ENCODE results near the gene FAM171A2. TPM values are rescaled to one million over a fixed set of nuclear protein-coding genes. Genes with fewer than 3 reads are reported as not detected.
"Not testable (repeated sequence)": the region's sequence is repeated elsewhere in the genome, so short reads cannot be mapped to it uniquely, and the experiment has no call there.

The FAM171A2 gene
- total and polyA plus RNA-seq, 2 of the 8 experiments (the other 6 are each of a cell fraction or from before 2014, with no cell fraction given) = 21.9 to 24.1 TPM

DNA sequence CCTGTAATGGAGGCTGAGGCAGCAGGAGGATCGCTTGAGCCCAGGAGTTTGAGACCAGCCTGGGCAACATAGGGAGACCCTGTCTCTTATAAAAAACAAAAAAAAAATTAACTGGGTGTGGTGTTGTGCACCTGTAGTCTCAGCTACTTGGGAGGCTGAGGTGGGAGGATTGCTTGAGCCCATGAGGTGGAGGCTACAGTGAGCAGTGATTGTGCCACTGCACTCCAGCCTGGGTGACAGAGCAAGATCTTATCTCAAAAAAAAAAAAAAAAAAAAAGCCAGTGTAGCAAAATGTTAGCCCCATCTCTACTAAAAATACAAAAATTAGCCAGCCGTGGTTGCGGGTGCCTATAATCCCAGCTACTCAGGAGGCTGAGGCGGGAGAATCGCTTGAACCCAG, 33.4 kb downstream of the FAM171A2 start:
- DNase-seq (ENCODE audit: low read depth in 1 of 2, low spot score in 2 of 2); H3K4ac ChIP-seq (replicated peaks; ENCODE audit: insufficient read length, low read depth, low read length); H3K14ac ChIP-seq (ENCODE audit: insufficient read length); H3K9ac ChIP-seq (replicated peaks in 1 of 4; ENCODE audit: extremely low read depth in 1 of 4, low read depth in 3 of 4, low read length in 3 of 4); H3K4me1 ChIP-seq (replicated peaks in 1 of 4; ENCODE audit: control insufficient read depth in 3 of 4, insufficient read depth in 4 of 4, low read length in 3 of 4); H2BK15ac ChIP-seq (ENCODE audit: low read length); H3K36me3 ChIP-seq (ENCODE audit: control insufficient read depth in 2 of 4, insufficient read depth in 4 of 4, low read length in 3 of 4); H4K5ac ChIP-seq (ENCODE audit: insufficient read length, low read depth, low read length); H3K18ac ChIP-seq (ENCODE audit: extremely low read depth, low read length); H3K27ac ChIP-seq (ENCODE audit: low read depth, low read length); H2BK12ac ChIP-seq (ENCODE audit: low read depth, low read length); H2AFZ ChIP-seq (ENCODE audit: low read length); H3K23ac ChIP-seq (ENCODE audit: insufficient read length); H3K27me3 ChIP-seq (replicated peaks in 1 of 4; ENCODE audit: control insufficient read depth in 3 of 4, extremely low read depth in 1 of 4, insufficient read depth in 3 of 4, low read length in 3 of 4); H4K91ac ChIP-seq (replicated peaks; ENCODE audit: insufficient read length, low read length); H3K79me1 ChIP-seq (ENCODE audit: low read depth, low read length); H4K20me1 ChIP-seq (replicated peaks in 1 of 2; ENCODE audit: control insufficient read depth in 1 of 2, insufficient read depth in 2 of 2, low read length in 2 of 2); H3K79me2 ChIP-seq (ENCODE audit: control insufficient read depth in 1 of 2, insufficient read depth in 2 of 2, low read length in 2 of 2); H3K56ac ChIP-seq (replicated peaks; ENCODE audit: insufficient read length, low read depth, low read length); H3K4me3 ChIP-seq (ENCODE audit: extremely low read depth in 1 of 4, insufficient read depth in 2 of 4, low read depth in 3 of 4, low read length in 4 of 4); H3K23me2 ChIP-seq (ENCODE audit: low read depth, low read length); H2BK20ac ChIP-seq (ENCODE audit: low read length); H3K4me2 ChIP-seq (ENCODE audit: insufficient read depth in 1 of 2, low read depth in 2 of 2, low read length in 2 of 2); H2BK5ac ChIP-seq (ENCODE audit: low read depth, low read length); FAIRE-seq; H2AK5ac ChIP-seq (ENCODE audit: low read depth, low read length); H2BK120ac ChIP-seq (replicated peaks; ENCODE audit: low read depth, low read length); H4K8ac ChIP-seq (ENCODE audit: extremely low read depth, insufficient read depth, low read length); H3K9me3 ChIP-seq (ENCODE audit: insufficient read depth in 2 of 2, low read depth in 1 of 2, low read length in 1 of 2): not testable (repeated sequence)
- ChIA-PET POLR2A (ENCODE audit: partially characterized antibody) (interaction anchor here (0.6 to 2.3 kb wide), 7 partner anchors 11 to 141 kb away, joined by 3 to 12 read pairs (median 4); no protein-coding TSS in a partner anchor), CTCF (ENCODE audit: partially characterized antibody) (interaction anchor here (0.6 to 11.0 kb wide), 32 partner anchors 11 to 480 kb away, joined by 3 to 158 read pairs (median 6); partner anchors contain the start of gene GRN)
- 90% methylated on average over 4 of the region's 5 CpGs; no CpG with 5 or more reads in 1 of the 2 experiments for WGBS, 2 experiments (ENCODE audit: extremely low coverage in 1 of 2, insufficient coverage in 1 of 2, insufficient read length in 1 of 2, insufficient replicate concordance in 2 of 2, low coverage in 1 of 2, low lambda C conversion rate in 2 of 2, missing lambda C conversion rate in 1 of 2)

GRCh38 chr17:44329516-44329915, 34.1 kb downstream of the FAM171A2 start:
- H3K23ac ChIP-seq (ENCODE audit: insufficient read length); H2BK20ac ChIP-seq (ENCODE audit: low read length); H3K4me1 ChIP-seq (replicated peaks in 1 of 4; ENCODE audit: control insufficient read depth in 3 of 4, insufficient read depth in 4 of 4, low read length in 3 of 4); H3K9me3 ChIP-seq (ENCODE audit: insufficient read depth in 2 of 2, low read depth in 1 of 2, low read length in 1 of 2); H3K79me2 ChIP-seq (ENCODE audit: control insufficient read depth in 1 of 2, insufficient read depth in 2 of 2, low read length in 2 of 2); H2BK15ac ChIP-seq (ENCODE audit: low read length); H3K4ac ChIP-seq (replicated peaks; ENCODE audit: insufficient read length, low read depth, low read length); H2BK12ac ChIP-seq (ENCODE audit: low read depth, low read length); H3K14ac ChIP-seq (ENCODE audit: insufficient read length); H3K27me3 ChIP-seq (replicated peaks in 1 of 4; ENCODE audit: control insufficient read depth in 3 of 4, extremely low read depth in 1 of 4, insufficient read depth in 3 of 4, low read length in 3 of 4); H3K36me3 ChIP-seq (ENCODE audit: control insufficient read depth in 2 of 4, insufficient read depth in 4 of 4, low read length in 3 of 4); H3K18ac ChIP-seq (ENCODE audit: extremely low read depth, low read length); H2AK5ac ChIP-seq (ENCODE audit: low read depth, low read length); H2BK5ac ChIP-seq (ENCODE audit: low read depth, low read length); H2AFZ ChIP-seq (ENCODE audit: low read length); H3K9ac ChIP-seq (replicated peaks in 1 of 4; ENCODE audit: extremely low read depth in 1 of 4, low read depth in 3 of 4, low read length in 3 of 4); H4K5ac ChIP-seq (ENCODE audit: insufficient read length, low read depth, low read length); H3K27ac ChIP-seq (ENCODE audit: low read depth, low read length); H2BK120ac ChIP-seq (replicated peaks; ENCODE audit: low read depth, low read length); H3K56ac ChIP-seq (replicated peaks; ENCODE audit: insufficient read length, low read depth, low read length); H4K8ac ChIP-seq (ENCODE audit: extremely low read depth, insufficient read depth, low read length); FAIRE-seq; H4K91ac ChIP-seq (replicated peaks; ENCODE audit: insufficient read length, low read length); H4K20me1 ChIP-seq (replicated peaks in 1 of 2; ENCODE audit: control insufficient read depth in 1 of 2, insufficient read depth in 2 of 2, low read length in 2 of 2); H3K4me3 ChIP-seq (ENCODE audit: extremely low read depth in 1 of 4, insufficient read depth in 2 of 4, low read depth in 3 of 4, low read length in 4 of 4); DNase-seq (ENCODE audit: low read depth in 1 of 2, low spot score in 2 of 2); H3K4me2 ChIP-seq (ENCODE audit: insufficient read depth in 1 of 2, low read depth in 2 of 2, low read length in 2 of 2); H3K79me1 ChIP-seq (ENCODE audit: low read depth, low read length); H3K23me2 ChIP-seq (ENCODE audit: low read depth, low read length): not testable (repeated sequence)
- ChIA-PET CTCF (ENCODE audit: partially characterized antibody) (interaction anchor here (0.7 to 11.0 kb wide), 16 partner anchors 12 to 1878 kb away, joined by 3 to 158 read pairs (median 14); partner anchors contain the start of gene GRN), POLR2A (ENCODE audit: partially characterized antibody) (interaction anchor here (1.6 to 2.3 kb wide), 3 partner anchors 12 to 140 kb away, joined by 3 to 12 read pairs (median 7); no protein-coding TSS in a partner anchor)
- 92% methylated on average over 7 of the region's 7 CpGs; no CpG with 5 or more reads in 1 of the 2 experiments for WGBS, 2 experiments (ENCODE audit: extremely low coverage in 1 of 2, insufficient coverage in 1 of 2, insufficient read length in 1 of 2, insufficient replicate concordance in 2 of 2, low coverage in 1 of 2, low lambda C conversion rate in 2 of 2, missing lambda C conversion rate in 1 of 2)

All from H1 (cell line).